LoVo (cell line): Measurements from ENCODE around the gene RBMS3.
"Not testable (repeated sequence)": the region's sequence is repeated elsewhere in the genome, so short reads cannot be mapped to it uniquely, and the experiment has no call there.

ENCODE experiments used
- DNase-seq: peaks from one replicate; pipeline ENCODE4 v3.0.0-alpha.2; 2016; ENCODE audit warnings: low spot score

RBMS3 gene

GRCh38 chr3:29430558-29430971 is 149.7 kb downstream of the RBMS3 start:
- DNase-seq, result no peak

GRCh38 chr3:29436612-29437323 is 155.9 kb downstream of the RBMS3 start:
- no peak for DNase-seq

- no peak for DNase-seq
These were observed 157.7 kb downstream of the RBMS3 start for GRCh38 chr3:29438580-29438979.

GRCh38 chr3:29440413-29441305 is 159.8 kb downstream of the RBMS3 start:
- no peak for DNase-seq

GRCh38 chr3:29441422-29441821 is 160.6 kb downstream of the RBMS3 start:
- no peak for DNase-seq

- no peak for DNase-seq
These were observed 167.2 kb downstream of the RBMS3 start for GRCh38 chr3:29447946-29448627.

GRCh38 chr3:29451920-29452319 is 171.0 kb downstream of the RBMS3 start:
- DNase-seq, result no peak

GRCh38 chr3:29452934-29453283 is 172.0 kb downstream of the RBMS3 start:
- DNase-seq, result no peak

- DNase-seq, result no peak
These were observed 172.6 kb downstream of the RBMS3 start for GRCh38 chr3:29453284-29454001.

- DNase-seq, result no peak
These were observed 173.3 kb downstream of the RBMS3 start for GRCh38 chr3:29454161-29454611.

- DNase-seq, result no peak
These were observed 176.0 kb downstream of the RBMS3 start for GRCh38 chr3:29456901-29457300.

GRCh38 chr3:29463304-29463703 is 182.4 kb downstream of the RBMS3 start:
- DNase-seq, result no peak

GRCh38 chr3:29465836-29466235 is 185.0 kb downstream of the RBMS3 start:
- no peak for DNase-seq

GRCh38 chr3:29466442-29466841 is 185.6 kb downstream of the RBMS3 start:
- DNase-seq, result no peak

- DNase-seq, result no peak
These were observed 187.3 kb downstream of the RBMS3 start for GRCh38 chr3:29468187-29468586.

GRCh38 chr3:29473481-29474170 is 192.8 kb downstream of the RBMS3 start:
- not testable (repeated sequence) for DNase-seq

- no peak for DNase-seq
These were observed 194.5 kb downstream of the RBMS3 start for GRCh38 chr3:29475305-29475840.

- DNase-seq, result no peak
These were observed 195.0 kb downstream of the RBMS3 start for GRCh38 chr3:29475854-29476253.

- no peak for DNase-seq
These were observed 197.7 kb downstream of the RBMS3 start for GRCh38 chr3:29478611-29479010.

- DNase-seq, result no peak
These were observed 200.4 kb downstream of the RBMS3 start for GRCh38 chr3:29481249-29481648.
